ENCODE measurements around the gene DOCK3. TPM values are rescaled to one million over a fixed set of nuclear protein-coding genes. Genes with fewer than 3 reads are reported as not detected.

Gene DOCK3
- total and polyA plus RNA-seq, 3 donors from 2014 or later, result 8.4 to 11.7 (median 11.2) TPM

GRCh38 chr3:51224283-51224682 is 549.6 kb downstream of the DOCK3 start:
- DNase-seq, result no peak
- Histone ChIP-seq H3K4me1 (no peaks in the 10 kb centered on the region), H3K9me3 (no peaks in the 10 kb centered on the region), H3K27me3 (no peaks in the 10 kb centered on the region), H3K4me3 (no peak overlapping the region), H3K36me3 (ENCODE audit: low read depth, missing control alignments) (no peaks in the 10 kb centered on the region), H3K27ac (no peak overlapping the region)
- WGBS, 2 donors, result 89% methylated on average over 1 of the region's 1 CpG
- TF ChIP-seq POLR2A (IDR thresholded peaks at IDR 0.05) (no peak), CTCF (IDR thresholded peaks at IDR 0.05) (no peak)
- intact Hi-C loops (cut with DNase I; ENCODE audit: low total_unique reads), result no loop called here

- TF ChIP-seq POLR2A (IDR thresholded peaks at IDR 0.05) (no peak), CTCF (IDR thresholded peaks at IDR 0.05) (no peak)
- no peak overlapping the region for H3K27ac ChIP-seq
- intact Hi-C loops (cut with DNase I; ENCODE audit: low total_unique reads), result no loop called here
These were observed 550.1 kb downstream of the DOCK3 start for GRCh38 chr3:51224843-51225242.

GRCh38 chr3:51242939-51243338 is 568.2 kb downstream of the DOCK3 start:
- no peak for TF ChIP-seq POLR2A (IDR thresholded peaks at IDR 0.05)
- TF ChIP-seq CTCF (IDR thresholded peaks at IDR 0.05), result no peak
- no peaks in the 10 kb centered on the region for H3K36me3 ChIP-seq (ENCODE audit: low read depth, missing control alignments)
- H3K4me1 ChIP-seq, result no peaks in the 10 kb centered on the region
- 67 to 83% methylated on average over 2 to 3 of the region's 3 CpGs for WGBS, 2 donors
- no peak overlapping the region for H3K4me3 ChIP-seq
- intact Hi-C loops (cut with DNase I; ENCODE audit: low total_unique reads), result no loop called here
- DNase-seq, result no peak
- H3K27ac ChIP-seq, result no peak overlapping the region
- no peaks in the 10 kb centered on the region for H3K9me3 ChIP-seq
- no peaks in the 10 kb centered on the region for H3K27me3 ChIP-seq

More at GRCh38 chr3:51224843-51225242, 550.1 kb downstream of the DOCK3 start:
- Histone ChIP-seq H3K36me3 (ENCODE audit: low read depth, missing control alignments) (no peaks in the 10 kb centered on the region), H3K4me1 (no peaks in the 10 kb centered on the region), H3K4me3 (no peak overlapping the region), H3K9me3 (no peaks in the 10 kb centered on the region), H3K27me3 (no peaks in the 10 kb centered on the region)
- 78 to 86% methylated on average over 1 of the region's 1 CpG for WGBS, 2 donors
- no peak for DNase-seq

GRCh38 chr3:51243924-51244323 is 569.2 kb downstream of the DOCK3 start:
- intact Hi-C loops (cut with DNase I; ENCODE audit: low total_unique reads), result no loop called here
- Histone ChIP-seq H3K27ac (no peak overlapping the region), H3K9me3 (no peaks in the 10 kb centered on the region), H3K36me3 (ENCODE audit: low read depth, missing control alignments) (no peaks in the 10 kb centered on the region), H3K4me3 (no peak overlapping the region), H3K4me1 (no peaks in the 10 kb centered on the region), H3K27me3 (no peaks in the 10 kb centered on the region)
- TF ChIP-seq POLR2A (IDR thresholded peaks at IDR 0.05) (no peak), CTCF (IDR thresholded peaks at IDR 0.05) (no peak)
- DNase-seq, result no peak

GRCh38 chr3:51245867-51246266 is 571.1 kb downstream of the DOCK3 start:
- TF ChIP-seq POLR2A (IDR thresholded peaks at IDR 0.05) (no peak), CTCF (IDR thresholded peaks at IDR 0.05) (no peak)
- Histone ChIP-seq H3K4me1 (no peaks in the 10 kb centered on the region), H3K36me3 (ENCODE audit: low read depth, missing control alignments) (no peaks in the 10 kb centered on the region), H3K9me3 (no peaks in the 10 kb centered on the region), H3K27me3 (no peaks in the 10 kb centered on the region), H3K4me3 (no peak overlapping the region), H3K27ac (no peak overlapping the region)
- WGBS, 2 donors, result 66 to 70% methylated on average over 2 of the region's 2 CpGs
- DNase-seq, result no peak
- intact Hi-C loops (cut with DNase I; ENCODE audit: low total_unique reads), result no loop called here
